ENCODE data around the gene PCDHGA6.
"Not testable (repeated sequence)": the region's sequence is repeated elsewhere in the genome, so short reads cannot be mapped to it uniquely, and the experiment has no call there.

Gene PCDHGA6

GRCh38 chr5:141387557-141388311 is 14.0 kb downstream of the PCDHGA6 start, which contains the start of gene PCDHGB4:
Gene PCDHGB4 (plus strand): TSS chr5:141387698. CDS start chr5:141387885, 187 bp downstream.
- DNase-seq (ENCODE audit: low read depth in 1 of 2, low spot score in 1 of 2), result peak in 1 of 2 experiments; percentile 65
- not testable (repeated sequence) for H3K27ac ChIP-seq (replicated peaks); H3K27me3 ChIP-seq (ENCODE audit: insufficient read depth, poor library complexity, severe bottlenecking)
- peak; percentile 38 for TF ChIP-seq CTCF (IDR thresholded peaks at IDR 0.05; ENCODE audit: insufficient read depth, low read length)
- H3K4me3 ChIP-seq (replicated peaks; ENCODE audit: insufficient read depth, low read length), result peak within 1 kb of the TSS; percentile 37

- Histone ChIP-seq H3K27ac (replicated peaks) (no peak overlapping the region), H3K27me3 (ENCODE audit: insufficient read depth, poor library complexity, severe bottlenecking) (no peaks in the 10 kb centered on the region), H3K4me3 (replicated peaks; ENCODE audit: insufficient read depth, low read length) (no peak overlapping the region)
- no peak for TF ChIP-seq GABPA (IDR thresholded peaks at IDR 0.05; ENCODE audit: low read depth)
- TF ChIP-seq SPI1 (IDR thresholded peaks at IDR 0.05; ENCODE audit: borderline replicate concordance, low read depth), result no peak
- no peak for TF ChIP-seq POLR2AphosphoS5 (IDR thresholded peaks at IDR 0.05; ENCODE audit: low read depth)
- TF ChIP-seq REST (IDR thresholded peaks at IDR 0.05; ENCODE audit: insufficient replicate concordance, low read depth), result no peak
- TF ChIP-seq CTCF (IDR thresholded peaks at IDR 0.05; ENCODE audit: insufficient read depth, low read length), result no peak
- no peak for DNase-seq (ENCODE audit: low read depth in 1 of 2, low spot score in 1 of 2)
These were observed 15.0 kb downstream of the PCDHGA6 start for GRCh38 chr5:141388661-141389060.

GRCh38 chr5:141389153-141390042 is 15.7 kb downstream of the PCDHGA6 start:
- Histone ChIP-seq H3K4me3 (replicated peaks; ENCODE audit: insufficient read depth, low read length) (no peak overlapping the region), H3K27ac (replicated peaks) (no peak overlapping the region), H3K27me3 (ENCODE audit: insufficient read depth, poor library complexity, severe bottlenecking) (no peaks in the 10 kb centered on the region)
- TF ChIP-seq REST (IDR thresholded peaks at IDR 0.05; ENCODE audit: insufficient replicate concordance, low read depth) (no peak), CTCF (IDR thresholded peaks at IDR 0.05; ENCODE audit: insufficient read depth, low read length) (no peak), GABPA (IDR thresholded peaks at IDR 0.05; ENCODE audit: low read depth) (no peak), POLR2AphosphoS5 (IDR thresholded peaks at IDR 0.05; ENCODE audit: low read depth) (no peak), SPI1 (IDR thresholded peaks at IDR 0.05; ENCODE audit: borderline replicate concordance, low read depth) (no peak)
- no peak for DNase-seq (ENCODE audit: low read depth in 1 of 2, low spot score in 1 of 2)

Measured in HL-60 (cell line).